GM12878 (cell line): ENCODE results near the gene ARPP21. TPM values are rescaled to one million over a fixed set of nuclear protein-coding genes. Genes with fewer than 3 reads are reported as not detected.

Experiments
- ATAC-seq: fragments of 200-7000 bp; cut with Tn5 transposase; 3 replicates; pipeline ENCODE4 v1.9.1; 2020; ENCODE audit warnings: mild to moderate bottlenecking, moderate library complexity
- BruUV-seq: library from RNA; stranded (reverse); fragments of 400-500 nt; replicated peaks from 2 replicates; lab custom pipeline; 2021; lab: Mats Ljungman, UMichigan
- CTCF ChIA-PET: fragments of 300-600 bp; sonication (Branson Sonifier 250); formaldehyde crosslinking; extraction: SDS; loops from one replicate; lab custom pipeline; 2021; ENCODE audit warnings: inconsistent platforms; lab: Yijun Ruan, JAX
- POLR2A ChIA-PET: fragments of 350-600 bp; formaldehyde crosslinking; extraction: SDS; loops from one replicate; lab custom pipeline; 2021; ENCODE audit warnings: inconsistent platforms; lab: Charles Lee
- RAD21 ChIA-PET: fragments of 300-600 bp; sonication (Branson Sonifier 250); formaldehyde crosslinking; loops from one replicate; lab custom pipeline; 2023; ENCODE audit warnings: antibody characterized with exemption; ENCODE audit not compliant: unreplicated experiment; lab: Charles Lee
- SMC1A ChIA-PET: fragments of 300-600 bp; sonication (Branson Sonifier 250); formaldehyde crosslinking; loops from one replicate; lab custom pipeline; 2023; ENCODE audit not compliant: unreplicated experiment, uncharacterized antibody; lab: Charles Lee
- DNase-seq: peaks from one replicate; pipeline ENCODE4 v3.0.0-alpha.2; 2011; ENCODE audit warnings: low read depth, low spot score
- FAIRE-seq: peaks from 3 replicates; lab custom pipeline; 2011; peaks lifted over from hg19 to GRCh38; lab: Jason Lieb, UNC
- H2AFZ ChIP-seq: 2 replicates; pipeline ENCODE4 v1.6.0; 2011; ENCODE audit warnings: low read depth, low read length, control low read depth; ENCODE audit not compliant: control insufficient read depth
- H3K27ac ChIP-seq: 2 replicates; pipeline ENCODE4 v1.5.1; 2011; ENCODE audit warnings: control low read depth; ENCODE audit not compliant: control insufficient read depth, insufficient read depth
- H3K27me3 ChIP-seq, 2 experiments: replicated peaks in 1 of 2; 2 replicates each; pipeline versions ENCODE4 v1.6.0 to v1.6.1; 2011; ENCODE audit warnings: low read length in 1 of 2; ENCODE audit not compliant: control insufficient read depth in 2 of 2, insufficient read depth in 2 of 2
- H3K36me3 ChIP-seq, 2 experiments: 2 replicates each; pipeline ENCODE4 v1.5.1; 2011; ENCODE audit warnings: low read length in 1 of 2; ENCODE audit not compliant: control insufficient read depth in 2 of 2, insufficient read depth in 2 of 2
- H3K4me1 ChIP-seq: 2 replicates; pipeline ENCODE4 v1.6.1; 2011; ENCODE audit warnings: mild to moderate bottlenecking, low read length, moderate library complexity, mixed read lengths; ENCODE audit not compliant: control insufficient read depth, insufficient read depth
- H3K4me2 ChIP-seq: 2 replicates; pipeline ENCODE4 v1.6.0; 2011; ENCODE audit warnings: control low read depth; ENCODE audit not compliant: control insufficient read depth, insufficient read depth
- H3K4me3 ChIP-seq: fragments of 200-600 bp; sonication (generic); 2 replicates; pipeline ENCODE4 v1.5.1; 2016
- H3K79me2 ChIP-seq: 2 replicates; pipeline ENCODE4 v1.6.0; 2011; ENCODE audit warnings: low read length; ENCODE audit not compliant: control insufficient read depth, insufficient read depth
- H3K9ac ChIP-seq: 2 replicates; pipeline ENCODE4 v1.8.0; 2011; ENCODE audit warnings: low read length, control low read depth, mixed read lengths; ENCODE audit not compliant: control insufficient read depth, insufficient read depth
- H3K9me3 ChIP-seq: replicated peaks from 3 replicates; pipeline ENCODE4 v1.5.1; 2011; ENCODE audit warnings: mild to moderate bottlenecking, low read length; ENCODE audit not compliant: control insufficient read depth, insufficient read depth
- H4K20me1 ChIP-seq: 2 replicates; pipeline ENCODE4 v1.6.0; 2011; ENCODE audit not compliant: control insufficient read depth, insufficient read depth
- BCL3 ChIP-seq: IDR thresholded peaks from 2 replicates; pipeline ENCODE4 v1.6.1; 2011; ENCODE audit warnings: borderline replicate concordance, low read depth, mild to moderate bottlenecking, moderate library complexity, low read length; ENCODE audit not compliant: insufficient read depth, poor library complexity, severe bottlenecking
- BCLAF1 ChIP-seq: fragments of 450-650 bp; IDR thresholded peaks from 2 replicates; pipeline ENCODE4 v1.6.1; 2017; ENCODE audit warnings: antibody characterized with exemption, mild to moderate bottlenecking, moderate library complexity
- CREB1 ChIP-seq: IDR thresholded peaks from 2 replicates; pipeline ENCODE4 v1.6.1; 2012; ENCODE audit warnings: low read depth, mild to moderate bottlenecking, inconsistent platforms
- EP300 ChIP-seq, 2 experiments: fragments of 150-350 bp in 1 of 2; IDR thresholded peaks; 2 replicates each; pipeline ENCODE4 v1.6.1; 2011 to 2012; ENCODE audit warnings: low read depth in 2 of 2, low read length in 2 of 2, borderline replicate concordance in 1 of 2, improper control_type of control experiment in 1 of 2, inconsistent platforms in 1 of 2; ENCODE audit not compliant: control insufficient read depth in 1 of 2
- FOS ChIP-seq: IDR thresholded peaks from 3 replicates; pipeline ENCODE4 v1.6.1; 2011; ENCODE audit warnings: borderline replicate concordance; ENCODE audit not compliant: insufficient read length; ENCODE audit errors: extremely low read depth
- KDM1A ChIP-seq: fragments of 200-600 bp; sonication (generic); IDR thresholded peaks from 2 replicates; pipeline ENCODE4 v1.6.1; 2016; ENCODE audit warnings: borderline replicate concordance
- MTA3 ChIP-seq: IDR thresholded peaks from 2 replicates; pipeline ENCODE4 v1.6.1; 2012; ENCODE audit warnings: low read length, inconsistent platforms, borderline replicate concordance
- NFIC ChIP-seq: IDR thresholded peaks from 2 replicates; pipeline ENCODE4 v1.6.1; 2012; ENCODE audit warnings: low read depth, mild to moderate bottlenecking, inconsistent platforms, low read length, moderate library complexity
- NFYB ChIP-seq: IDR thresholded peaks from 2 replicates; pipeline ENCODE4 v1.6.1; 2011; ENCODE audit warnings: low read depth, mild to moderate bottlenecking, low read length, improper control_type of control experiment, moderate library complexity; ENCODE audit not compliant: insufficient read depth
- SMAD1 ChIP-seq: fragments of 450-650 bp; IDR thresholded peaks from 2 replicates; pipeline ENCODE4 v1.6.1; 2018; ENCODE audit warnings: mild to moderate bottlenecking, low read depth; ENCODE audit not compliant: partially characterized antibody
- WGBS: methylation state at CpG from one replicate; pipeline ENCODE4 v1.1.6; 2016; ENCODE audit warnings: low lambda C conversion rate; ENCODE audit not compliant: insufficient replicate concordance, insufficient coverage; ENCODE audit errors: missing lambda C conversion rate; 5-methylcytosine and 5-hydroxymethylcytosine counted together
- in situ Hi-C: fragments of 300-500 bp; cut with MboI; formaldehyde crosslinking; loops from 9 replicates; pipeline ENCODE4 v1.14.3; 2018; ENCODE audit warnings: mixed read lengths
- intact Hi-C: fragments of 100-400 bp; cut with micrococcal nuclease; formaldehyde crosslinking; loops from one replicate; pipeline ENCODE4 v1.14.2; 2022; ENCODE audit not compliant: unreplicated experiment
- polyA plus RNA-seq, 11 experiments: library from polyadenylated mRNA; depleted of rRNA in 4 of 11; unstranded in 6 of 11; stranded (reverse) in 5 of 11; fragments of >200 nt; fragmentation: Nextera tagmentation in 4 of 11; fragmentation: Illumina TruSeq in 1 of 11; extraction: Ambion mirVana in 4 of 11; extraction: Trizol in 1 of 11; gene quantifications; 1 replicate in 1 of 11; 2 replicates in 10 of 11; pipeline versions ENCODE4 v1.2.1 to v1.2.3, GENCODE V29; 2011 to 2016; ENCODE audit warnings: inconsistent platforms in 2 of 11, missing spikeins in 2 of 11, low read depth in 1 of 11
- total RNA-seq, 4 experiments: library from RNA; depleted of rRNA in 3 of 4; stranded (reverse); fragments of >200 nt in 3 of 4; fragmentation: Illumina TruSeq in 1 of 4; extraction: Trizol in 1 of 4; gene quantifications; 2 replicates each; pipeline versions ENCODE4 v1.2.1 to v1.2.3, GENCODE V29; 2013 to 2021

The ARPP21 gene
- total and polyA plus RNA-seq, 10 of the 15 experiments (the other 5 are each of a cell fraction or from before 2014, with no cell fraction given), result not detected

- Histone ChIP-seq H3K79me2 (no peaks in the 10 kb centered on the region), H3K9me3 (no peaks in the 10 kb centered on the region), H3K4me2 (no peak overlapping the region), H3K9ac (no peak overlapping the region), H4K20me1 (no peaks in the 10 kb centered on the region), H3K4me1 (no peaks in the 10 kb centered on the region), H3K36me3 (no peaks in the 10 kb centered on the region), H3K27ac (no peak overlapping the region), H3K4me3 (no peak overlapping the region), H2AFZ (no peak overlapping the region), H3K27me3 (no peaks in the 10 kb centered on the region)
- RAD21 ChIA-PET, result no interaction called here
- FAIRE-seq, result no peak
- no peak for TF ChIP-seq NFIC
- no peak for TF ChIP-seq CREB1
- TF ChIP-seq SMAD1, result no peak
- TF ChIP-seq MTA3, result no peak
- TF ChIP-seq EP300 (IDR thresholded peaks at IDR 0.05; ENCODE audit: borderline replicate concordance in 1 of 2, control insufficient read depth in 1 of 2, low read depth in 2 of 2, low read length in 2 of 2), result no peak
- intact Hi-C loops, result no loop called here
- 17% methylated on average over 3 of the region's 3 CpGs for WGBS
- BruUV-seq, result no TSS peak
- CTCF ChIA-PET, result no interaction called here
- DNase-seq, result no peak
- in situ Hi-C loops, result no loop called here
- SMC1A ChIA-PET, result interaction anchor here (0.6 kb wide), 1 partner anchor 1781 kb away, joined by 3 read pairs; no protein-coding TSS in a partner anchor
- POLR2A ChIA-PET, result no interaction called here
- no peak for ATAC-seq
Observed at GRCh38 chr3:35709691-35710090, 70.4 kb downstream of the ARPP21 start.

GRCh38 chr3:35710554-35710953, 71.2 kb downstream of the ARPP21 start:
- Histone ChIP-seq H3K9me3 (no peaks in the 10 kb centered on the region), H3K4me1 (no peaks in the 10 kb centered on the region), H3K79me2 (no peaks in the 10 kb centered on the region), H2AFZ (no peak overlapping the region), H3K27me3 (no peaks in the 10 kb centered on the region), H4K20me1 (no peaks in the 10 kb centered on the region), H3K9ac (no peak overlapping the region), H3K36me3 (no peaks in the 10 kb centered on the region), H3K4me2 (no peak overlapping the region), H3K27ac (no peak overlapping the region), H3K4me3 (no peak overlapping the region)
- FAIRE-seq, result no peak
- ChIA-PET CTCF (interaction anchor here (0.9 kb wide), 1 partner anchor 198 kb away, joined by 3 read pairs; no protein-coding TSS in a partner anchor), SMC1A (no interaction called here), RAD21 (no interaction called here), POLR2A (no interaction called here)
- in situ Hi-C loops, result no loop called here
- ATAC-seq, result no peak
- 0% methylated on average over 1 of the region's 1 CpG for WGBS
- no peak for DNase-seq
- intact Hi-C loops, result no loop called here
- no TSS peak for BruUV-seq
- TF ChIP-seq NFYB, result no peak
- no peak for TF ChIP-seq MTA3
- no peak for TF ChIP-seq BCL3
- TF ChIP-seq KDM1A, result no peak
- no peak for TF ChIP-seq BCLAF1
- TF ChIP-seq FOS, result no peak
